Superior temporal gyrus (tissue), 1 donor: ENCODE results near the gene PRPF40B.

Experiments used
- DNase-seq: peaks from one replicate; pipeline ENCODE4 v3.0.0-alpha.2; 2016; ENCODE audit errors: extremely low spot score

The PRPF40B gene

DNA sequence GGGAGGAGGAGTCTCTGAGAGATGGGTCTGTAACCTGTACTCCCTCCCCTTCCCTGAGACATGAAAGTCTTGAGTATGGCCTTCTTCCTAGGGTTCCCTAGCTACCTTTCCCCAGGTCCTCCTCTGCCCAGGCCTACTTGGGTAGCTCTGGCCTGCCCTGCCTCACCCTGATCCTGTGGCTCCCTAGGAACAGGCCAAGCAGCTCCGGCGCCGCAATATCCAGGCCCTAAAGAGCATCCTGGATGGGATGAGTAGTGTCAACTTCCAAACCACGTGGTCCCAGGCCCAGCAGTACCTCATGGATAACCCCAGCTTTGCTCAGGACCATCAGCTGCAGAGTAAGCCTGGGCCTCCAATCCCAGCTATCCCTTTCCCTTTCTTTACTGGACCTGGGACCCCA, 12.3 kb downstream of the PRPF40B start:
- no peak for DNase-seq

DNA sequence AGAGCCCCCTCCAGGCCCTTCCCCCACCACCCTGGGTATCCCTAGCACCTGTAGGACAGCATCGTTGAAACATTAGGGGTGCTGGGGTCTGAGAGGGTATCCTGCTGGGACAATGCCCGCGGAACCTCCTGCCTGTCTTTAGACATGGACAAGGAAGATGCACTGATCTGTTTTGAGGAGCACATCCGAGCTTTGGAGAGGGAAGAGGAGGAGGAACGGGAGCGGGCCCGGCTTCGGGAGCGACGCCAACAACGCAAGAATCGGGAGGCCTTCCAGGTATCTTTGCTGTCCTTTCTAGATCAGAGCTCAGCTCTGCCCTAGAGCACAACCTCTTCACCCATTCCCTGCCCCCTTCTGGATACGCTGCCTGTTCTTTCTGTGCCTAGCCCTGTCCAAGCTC, 13.2 kb downstream of the PRPF40B start:
- no peak for DNase-seq

DNA sequence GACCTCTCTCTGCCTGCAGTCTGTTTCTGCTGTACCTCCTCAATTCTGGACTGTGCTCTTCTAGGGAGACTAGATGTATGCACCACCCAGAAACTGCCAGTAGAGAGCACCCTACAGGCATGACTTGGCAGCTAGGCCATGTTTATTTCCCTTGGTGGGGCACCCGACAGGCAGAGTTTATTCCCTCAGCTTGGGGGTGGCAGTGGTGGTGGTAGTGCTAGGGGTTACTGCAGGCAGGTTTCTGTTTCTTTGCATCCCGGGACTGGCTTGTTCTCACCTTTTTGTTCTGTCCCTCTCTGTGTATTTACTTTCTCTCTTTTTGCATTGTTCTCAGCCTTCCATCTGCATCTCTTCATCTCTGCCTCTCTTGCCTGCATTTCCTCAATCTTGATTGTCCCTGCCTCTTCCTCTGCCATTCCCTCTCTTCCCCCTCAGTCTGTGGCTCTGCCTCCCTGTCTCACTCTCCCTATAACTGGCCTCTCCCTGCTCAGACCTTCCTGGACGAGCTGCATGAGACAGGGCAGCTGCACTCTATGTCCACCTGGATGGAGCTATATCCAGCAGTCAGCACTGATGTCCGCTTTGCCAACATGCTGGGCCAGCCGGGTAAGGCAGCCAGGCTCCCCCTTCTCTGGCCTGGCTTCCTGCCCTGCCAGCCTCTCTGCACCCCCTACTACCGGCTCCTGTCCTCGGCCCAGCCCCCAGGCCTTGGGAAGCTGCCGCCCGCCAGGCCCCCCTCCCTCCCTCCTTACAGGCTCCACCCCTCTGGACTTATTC, 13.8 kb downstream of the PRPF40B start:
- peak; percentile 87 for DNase-seq

DNA sequence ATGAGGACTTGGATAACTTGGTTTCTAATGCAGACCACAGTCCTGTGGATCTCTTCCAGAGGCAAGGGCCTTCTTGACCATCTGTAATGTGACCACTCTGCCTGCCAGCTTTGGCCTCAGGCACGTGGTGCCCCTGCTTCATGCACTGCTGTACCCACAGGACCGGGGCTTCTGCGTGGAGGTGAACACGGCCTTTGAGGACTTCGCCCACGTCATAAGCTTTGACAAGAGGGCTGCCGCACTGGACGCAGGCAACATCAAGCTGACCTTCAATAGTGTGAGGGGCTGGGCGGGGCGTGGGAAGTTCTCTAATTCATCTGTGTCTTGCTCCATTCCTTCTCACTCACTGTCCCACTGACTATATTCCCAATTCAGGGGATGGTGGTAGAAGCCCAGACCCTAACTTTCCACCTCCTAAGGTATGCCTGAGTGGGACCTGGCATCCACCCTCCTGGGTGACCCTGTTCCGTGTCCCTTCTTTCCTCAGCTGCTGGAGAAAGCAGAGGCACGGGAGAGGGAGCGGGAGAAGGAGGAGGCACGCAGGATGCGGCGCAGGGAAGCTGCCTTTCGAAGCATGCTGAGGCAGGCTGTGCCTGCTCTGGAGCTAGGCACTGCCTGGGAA, 18.5 kb downstream of the PRPF40B start:
- DNase-seq = no peak

DNA sequence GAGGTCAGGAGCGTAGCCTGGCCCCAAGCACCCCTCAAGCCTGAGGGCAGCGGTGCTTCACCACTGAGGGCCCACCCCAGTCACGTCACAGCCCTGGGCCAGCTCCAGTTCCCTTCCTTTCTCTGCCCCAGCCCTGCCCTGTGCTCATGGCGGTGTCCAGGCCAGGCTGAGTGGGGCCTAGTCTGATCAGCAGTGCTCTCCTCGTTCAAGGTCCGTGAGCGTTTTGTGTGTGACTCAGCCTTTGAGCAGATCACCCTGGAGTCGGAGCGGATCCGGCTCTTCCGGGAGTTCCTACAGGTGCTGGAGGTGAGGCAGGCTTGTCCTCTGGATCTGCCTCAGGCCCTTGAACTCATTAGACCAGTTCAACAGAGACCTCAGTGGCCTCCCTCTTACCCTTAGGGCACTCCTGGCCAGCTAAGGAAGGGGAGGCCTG, 19.0 kb downstream of the PRPF40B start:
- no peak for DNase-seq

DNA sequence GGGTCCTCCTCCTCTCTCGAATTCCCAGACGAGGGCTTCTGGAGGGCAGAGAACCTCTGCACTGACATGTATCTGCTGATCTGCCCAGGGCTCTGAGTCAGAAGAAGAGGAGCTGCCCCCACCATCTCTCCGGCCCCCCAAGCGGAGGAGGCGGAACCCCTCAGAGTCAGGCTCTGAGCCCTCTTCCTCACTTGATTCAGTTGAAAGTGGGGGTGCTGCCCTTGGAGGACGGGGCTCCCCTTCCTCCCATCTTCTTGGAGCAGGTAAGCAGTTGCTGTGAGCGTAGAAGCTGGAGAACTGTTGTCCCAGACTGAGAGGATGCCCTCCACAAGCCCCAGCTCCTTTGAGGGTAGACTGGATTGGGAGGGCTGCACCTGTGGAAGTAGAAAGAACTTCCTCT, 19.8 kb downstream of the PRPF40B start:
- DNase-seq = no peak

DNA sequence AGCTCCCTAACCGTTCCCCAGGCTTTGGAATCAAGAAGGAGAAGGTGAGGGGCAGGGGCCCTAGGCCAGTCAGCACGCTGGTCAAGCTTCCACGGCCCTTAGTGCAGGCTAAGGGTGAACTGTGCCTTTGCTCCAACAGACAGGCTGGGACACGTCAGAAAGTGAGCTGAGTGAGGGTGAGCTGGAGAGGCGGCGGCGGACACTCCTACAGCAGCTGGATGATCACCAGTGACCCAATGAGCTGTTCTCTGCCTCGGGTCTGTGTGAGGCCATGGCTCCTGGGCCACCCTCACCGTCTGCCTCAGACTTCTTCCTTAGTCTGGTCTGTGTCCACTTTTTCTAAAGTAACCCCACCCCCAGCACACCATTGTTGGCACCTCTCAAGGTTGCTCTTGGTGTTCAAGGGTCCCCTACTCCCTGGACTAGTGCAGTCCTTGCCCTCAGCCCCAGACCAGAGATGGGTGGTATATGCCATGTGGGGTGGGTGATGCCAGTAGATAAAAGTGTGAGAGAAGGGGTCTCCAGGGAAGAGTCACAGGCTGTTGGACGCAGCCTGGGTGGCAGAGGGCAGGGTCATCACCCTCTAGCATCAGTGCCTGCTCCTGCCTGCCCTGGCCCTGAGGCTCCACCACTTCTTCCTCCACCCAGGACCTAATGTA, 20.7 kb downstream of the PRPF40B start:
- DNase-seq = no peak

DNA sequence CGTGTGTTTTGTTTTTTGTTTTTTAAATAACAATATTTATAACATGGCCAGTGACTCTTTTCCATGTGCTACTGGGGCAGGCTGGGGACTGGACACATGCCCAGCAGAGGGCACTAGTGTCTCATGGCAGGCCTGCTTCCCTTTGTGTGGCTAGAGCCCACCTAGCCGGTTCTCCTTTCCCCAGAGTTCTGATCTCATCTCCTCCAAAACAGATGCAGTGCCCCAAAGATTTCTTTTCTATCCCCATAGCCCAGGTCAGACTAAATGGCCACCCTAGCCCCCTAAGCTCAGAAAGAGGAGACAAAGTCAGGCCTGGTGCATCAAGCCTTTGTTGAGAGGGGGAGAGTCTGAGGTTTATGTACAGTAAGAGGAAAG, 21.2 kb downstream of the PRPF40B start:
- DNase-seq = peak; percentile 92

DNA sequence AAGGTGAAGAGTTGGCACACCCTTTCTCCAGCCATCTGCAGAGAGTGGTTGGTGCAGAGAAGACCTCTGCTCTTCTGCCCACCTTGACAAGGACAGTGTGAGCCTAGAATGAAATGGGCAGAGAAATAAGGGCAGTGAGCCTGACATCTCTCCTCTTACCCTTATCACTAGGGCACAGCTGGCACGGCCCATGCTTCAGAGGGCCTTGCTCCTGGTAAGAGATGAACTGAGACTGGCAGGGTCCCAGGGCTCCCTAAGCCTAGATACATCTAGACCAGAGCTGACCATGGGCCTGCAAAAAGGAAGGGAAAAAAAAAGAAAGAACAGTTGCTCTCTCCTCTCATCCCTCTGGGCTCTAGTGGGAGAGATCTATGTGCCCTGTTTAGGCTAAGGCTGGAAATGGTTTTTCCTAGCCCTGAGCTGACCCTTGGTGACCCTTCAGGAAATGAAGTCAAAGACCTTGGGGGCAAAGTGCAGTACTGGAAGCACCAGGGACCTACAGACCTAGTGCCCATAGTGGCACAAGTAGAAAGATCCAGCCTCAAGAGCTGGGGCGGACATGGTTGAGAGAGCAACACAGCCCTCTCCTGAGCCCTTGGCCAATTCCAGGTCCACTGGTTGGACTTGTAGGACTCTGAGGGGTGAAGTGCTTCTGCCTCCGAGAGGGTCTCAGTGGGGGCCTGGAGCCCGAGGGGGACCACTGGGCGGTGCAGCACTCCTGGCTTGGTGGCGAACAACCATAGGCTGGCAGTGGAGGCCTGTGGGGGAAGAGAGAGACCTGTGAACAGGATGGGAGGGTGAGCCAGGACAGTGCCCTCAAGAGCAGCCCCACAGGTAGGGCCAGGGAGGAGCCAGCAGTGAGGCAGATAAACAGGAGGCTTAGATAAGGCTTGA, 22.0 kb downstream of the PRPF40B start:
- DNase-seq = no peak

DNA sequence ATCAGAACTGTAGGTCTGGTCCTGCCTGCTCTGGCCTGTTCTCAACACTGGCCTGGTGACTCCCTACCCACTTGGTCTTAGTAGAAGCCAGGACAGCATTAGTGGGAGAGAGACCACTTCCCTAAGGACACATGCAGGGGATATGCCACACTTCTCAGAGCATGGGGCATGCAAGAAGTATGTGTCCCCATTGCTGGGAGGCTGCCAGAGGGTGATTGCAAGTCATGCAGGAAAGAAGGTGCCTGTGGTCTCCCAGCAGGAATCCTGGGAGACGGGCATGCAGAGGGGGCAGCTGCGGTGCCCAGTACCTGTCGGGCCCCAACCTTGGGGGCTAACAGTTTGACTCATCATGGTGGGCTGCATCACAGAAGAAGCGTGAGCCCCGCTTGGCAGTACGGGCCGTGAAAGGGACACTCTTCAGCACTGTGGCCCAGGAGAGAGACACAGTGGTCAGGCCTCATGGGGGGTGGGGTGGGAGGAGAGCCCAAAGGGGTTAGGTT, 23.0 kb downstream of the PRPF40B start:
- no peak for DNase-seq

DNA sequence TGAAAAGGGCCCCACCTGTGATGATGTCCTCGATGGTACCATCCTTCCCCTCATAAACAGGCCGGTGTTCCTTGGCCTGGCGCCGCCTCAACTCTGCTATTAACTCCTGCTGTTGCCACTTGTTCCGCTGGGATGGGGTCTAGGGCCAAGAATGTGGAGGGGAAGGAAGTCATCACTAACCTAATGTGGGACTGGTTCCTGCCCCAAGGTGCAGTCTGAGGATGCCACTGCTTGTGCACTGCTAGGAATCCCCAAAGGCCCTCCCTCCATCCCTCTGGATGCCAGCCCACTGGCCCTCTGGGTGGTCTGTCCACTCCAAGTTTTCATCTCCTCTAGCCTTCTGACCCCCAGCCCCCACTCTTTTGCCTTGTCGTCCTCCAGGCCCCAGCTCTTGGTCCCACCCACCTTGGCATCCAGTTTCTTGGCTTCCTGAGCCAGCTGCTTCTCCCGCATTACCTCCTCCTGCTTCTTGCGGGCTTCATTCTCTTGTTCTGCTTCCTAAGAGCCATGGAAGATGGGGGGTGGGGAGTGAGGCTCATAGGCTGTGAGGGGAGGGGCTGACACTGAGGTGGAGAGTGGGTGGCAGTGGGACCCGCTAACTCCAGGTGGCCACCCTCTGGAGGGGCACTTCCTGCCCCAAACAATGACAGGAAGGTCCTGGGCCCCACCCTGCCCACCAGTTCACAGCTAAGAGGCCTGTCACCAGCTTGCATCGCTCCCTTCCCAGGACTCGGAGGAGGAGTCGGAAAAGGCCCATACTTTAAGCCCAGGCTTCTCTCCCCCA, 23.7 kb downstream of the PRPF40B start:
- no peak for DNase-seq

DNA sequence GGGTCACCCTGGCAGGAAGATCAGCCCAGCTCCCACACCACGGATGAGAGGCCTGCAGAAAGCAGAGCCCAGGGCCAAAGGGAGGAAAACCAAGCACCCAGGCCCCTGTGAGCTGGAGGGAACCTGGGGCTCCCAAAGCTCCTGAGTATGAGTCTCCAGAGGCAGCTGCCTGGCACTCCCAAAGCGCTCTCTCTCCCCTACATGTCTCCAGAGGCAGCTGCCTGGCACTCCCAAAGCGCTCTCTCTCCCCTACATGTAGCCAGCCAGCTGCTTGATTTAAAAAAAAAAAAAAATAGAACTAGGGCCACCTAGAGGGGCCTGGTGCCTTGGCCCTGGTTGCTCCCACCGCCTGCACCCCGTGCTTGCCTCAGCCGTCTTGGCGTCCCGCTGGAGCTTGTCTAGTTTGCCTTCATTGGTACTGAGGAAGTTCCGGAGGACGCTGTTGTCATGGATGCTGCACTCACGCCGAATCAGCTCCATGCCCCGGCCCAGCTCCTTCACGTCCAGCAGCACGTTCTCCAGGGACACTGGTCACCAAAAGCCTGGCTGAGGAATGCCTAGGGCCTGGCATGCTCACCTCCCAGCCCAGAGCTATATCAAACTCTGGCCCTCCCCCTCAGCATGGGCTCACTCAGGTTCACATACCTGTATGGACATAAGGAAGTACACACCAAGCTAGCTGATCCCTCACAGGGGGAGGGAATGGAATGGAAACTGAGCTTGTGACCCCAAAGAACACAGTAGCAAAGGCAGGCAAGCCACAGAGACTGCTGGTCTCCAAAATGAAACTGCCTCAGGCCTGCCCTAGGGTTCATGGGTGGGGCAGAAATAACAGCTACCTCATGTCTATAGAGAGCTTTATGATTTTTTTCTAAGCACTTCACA, 24.7 kb downstream of the PRPF40B start:
- DNase-seq = no peak

DNA sequence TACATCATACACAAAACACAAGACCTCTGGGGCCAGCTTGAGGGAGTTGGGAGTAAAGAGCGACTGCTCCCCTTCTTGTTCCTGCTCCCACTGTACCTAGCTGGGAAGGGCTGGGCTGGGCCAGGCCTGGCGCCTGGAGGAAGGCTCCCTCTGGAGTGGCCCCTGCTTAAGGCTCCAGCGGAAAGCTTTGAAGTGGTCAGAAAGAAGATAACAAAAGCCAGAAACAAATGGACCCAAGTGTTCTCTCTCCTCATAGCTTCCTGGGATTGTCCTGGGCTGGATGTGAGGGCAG, 25.3 kb downstream of the PRPF40B start:
- no peak for DNase-seq

DNA sequence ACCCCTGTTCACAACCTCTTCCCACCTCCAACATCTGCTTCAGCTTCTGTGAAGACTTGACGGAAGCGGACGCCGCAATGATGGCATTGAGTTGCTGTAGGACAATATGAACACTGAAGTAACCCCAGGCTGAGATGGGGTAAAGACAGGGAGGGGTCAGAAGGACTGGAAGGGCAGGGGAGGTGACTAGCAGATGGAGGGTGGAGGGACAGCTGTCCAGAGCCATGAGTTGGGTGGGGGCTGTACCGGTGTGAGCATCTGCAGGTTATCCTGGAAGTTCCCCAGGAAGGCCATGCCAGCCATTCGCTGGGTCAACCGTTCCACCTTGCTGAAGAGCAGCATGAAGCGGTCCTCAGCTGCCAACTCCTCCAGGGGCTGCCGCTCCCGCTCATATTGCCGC, 26.1 kb downstream of the PRPF40B start:
- no peak for DNase-seq

DNA sequence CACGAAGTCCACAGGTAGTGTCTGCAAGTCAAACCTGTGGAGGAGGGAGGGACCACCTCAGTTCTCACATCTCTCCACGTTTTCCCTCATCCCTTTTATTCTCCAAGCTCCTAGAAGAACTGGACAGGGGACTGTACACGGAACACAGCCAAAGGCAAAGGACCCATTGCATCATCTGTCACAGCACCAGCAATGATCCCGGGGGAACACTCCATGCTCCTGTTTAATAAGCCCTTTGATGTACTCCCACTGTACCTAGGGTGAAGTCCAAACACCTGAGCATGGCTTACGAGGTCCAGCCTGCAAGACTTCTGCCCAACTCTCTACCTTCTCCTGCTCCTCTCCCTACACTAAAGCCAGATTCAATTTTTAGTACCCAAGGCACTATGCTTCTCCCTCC, 26.5 kb downstream of the PRPF40B start:
- no peak for DNase-seq

DNA sequence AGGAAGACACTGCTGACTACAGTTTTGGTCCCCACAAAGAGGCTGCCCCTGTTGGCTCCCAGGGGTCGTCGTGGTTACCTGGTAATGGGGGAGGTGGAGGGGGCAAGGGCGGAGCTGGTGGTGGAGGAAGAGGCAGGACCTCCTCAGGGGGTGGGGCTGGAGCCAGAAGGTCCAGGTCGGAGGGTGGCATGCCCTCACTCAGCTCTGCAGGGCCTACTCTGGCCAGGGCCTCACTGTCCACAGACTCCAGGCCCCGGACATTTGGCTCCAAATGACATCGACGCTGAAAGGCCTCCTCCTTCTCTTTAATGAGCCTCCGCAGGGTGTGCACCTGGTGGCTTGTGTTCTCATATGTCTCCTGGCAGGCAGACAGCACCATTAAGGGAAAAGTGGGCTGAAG, 28.5 kb downstream of the PRPF40B start:
- DNase-seq = no peak

DNA sequence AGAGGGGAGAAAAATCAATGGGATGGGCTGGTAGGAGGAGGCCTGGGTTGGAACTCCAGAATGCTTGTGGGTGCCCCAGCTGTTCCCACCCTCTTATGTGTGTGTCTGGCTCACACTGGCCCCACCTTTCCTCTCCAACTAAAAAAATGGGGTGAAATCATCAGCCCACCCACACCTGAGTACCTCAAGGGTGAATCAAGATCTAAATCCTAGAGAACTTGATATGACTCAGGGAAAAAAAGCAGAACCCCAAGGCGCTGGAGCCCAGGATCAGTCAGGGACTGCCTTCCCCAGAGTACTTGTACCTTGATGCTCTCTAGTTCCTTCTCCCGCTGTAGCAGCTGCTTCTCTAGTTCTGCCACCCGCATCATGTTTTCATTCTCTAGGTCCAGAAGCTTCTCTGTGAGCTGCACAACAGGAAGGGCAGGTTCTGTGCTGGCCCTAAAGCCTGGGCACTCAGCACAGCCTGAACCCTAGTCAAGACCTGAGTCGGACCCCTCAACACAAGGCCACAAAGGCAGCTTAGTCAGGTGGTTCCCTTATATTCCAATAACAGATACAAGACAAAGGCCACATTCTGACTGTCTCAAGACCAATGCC, 29.7 kb downstream of the PRPF40B start:
- no peak for DNase-seq

DNA sequence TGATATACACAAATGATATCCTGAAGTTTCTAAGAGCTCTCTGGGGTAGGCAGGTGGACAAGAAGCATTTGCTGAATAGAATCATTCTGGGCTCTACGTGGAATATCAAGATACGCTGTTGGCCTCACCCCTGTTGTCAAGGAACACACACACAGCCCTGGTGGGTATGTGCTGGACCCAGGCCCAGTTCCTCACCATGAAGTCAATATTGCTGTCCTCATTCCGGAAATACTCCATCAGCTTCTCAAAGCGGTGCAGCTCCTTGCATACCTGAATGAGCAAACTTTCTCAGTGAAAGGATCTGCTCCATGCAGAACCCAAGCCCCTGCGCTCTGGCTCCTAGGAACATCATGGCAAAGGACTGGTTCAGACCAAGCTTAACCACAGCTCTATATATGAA, 31.4 kb downstream of the PRPF40B start:
- no peak for DNase-seq

DNA sequence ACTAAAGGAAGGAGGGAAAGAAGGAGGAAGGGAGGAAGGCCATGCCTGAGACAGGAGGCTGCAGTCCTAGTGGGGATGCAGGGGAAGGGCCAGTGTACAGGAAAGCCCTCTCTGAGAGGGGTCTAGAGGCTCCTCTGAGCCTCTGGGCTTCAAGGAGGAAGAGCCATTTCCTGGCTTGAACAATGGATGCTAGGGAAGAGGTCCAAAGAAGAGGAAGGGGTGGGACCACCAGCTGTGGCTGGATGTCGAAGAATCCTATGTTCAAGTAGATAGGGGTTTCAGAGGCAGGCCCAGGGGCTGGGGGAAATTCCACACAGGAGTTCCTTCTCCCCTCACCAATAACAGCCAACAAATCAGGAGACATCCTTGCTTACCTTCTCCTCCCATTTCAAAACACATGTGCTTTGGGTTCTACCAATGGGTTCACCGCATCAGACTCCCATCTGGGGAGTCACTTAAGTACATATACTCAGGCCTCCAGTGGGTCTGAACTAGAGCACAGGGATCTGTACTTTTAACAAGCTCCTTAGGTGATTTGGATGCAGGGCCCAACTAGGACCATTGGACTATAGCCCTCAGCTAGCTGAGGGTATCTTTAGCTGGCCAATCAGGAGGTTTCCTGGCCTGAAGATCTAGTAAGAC, 32.4 kb downstream of the PRPF40B start:
- no peak for DNase-seq
